GM21515 (cell line): Measurements from ENCODE around the gene TSHZ2.
"Not testable (repeated sequence)": the region's sequence is repeated elsewhere in the genome, so short reads cannot be mapped to it uniquely, and the experiment has no call there.

Experiments
- ATAC-seq: cut with Tn5 transposase; IDR thresholded peaks from one replicate; pipeline ENCODE4 v1.9.1; 2021; ENCODE audit not compliant: unreplicated experiment

Gene TSHZ2

GRCh38 chr20:53299831-53300230 is 327.7 kb downstream of the TSHZ2 start:
- ATAC-seq, result no peak

GRCh38 chr20:53301869-53302268 is 329.7 kb downstream of the TSHZ2 start:
- no peak for ATAC-seq

DNA sequence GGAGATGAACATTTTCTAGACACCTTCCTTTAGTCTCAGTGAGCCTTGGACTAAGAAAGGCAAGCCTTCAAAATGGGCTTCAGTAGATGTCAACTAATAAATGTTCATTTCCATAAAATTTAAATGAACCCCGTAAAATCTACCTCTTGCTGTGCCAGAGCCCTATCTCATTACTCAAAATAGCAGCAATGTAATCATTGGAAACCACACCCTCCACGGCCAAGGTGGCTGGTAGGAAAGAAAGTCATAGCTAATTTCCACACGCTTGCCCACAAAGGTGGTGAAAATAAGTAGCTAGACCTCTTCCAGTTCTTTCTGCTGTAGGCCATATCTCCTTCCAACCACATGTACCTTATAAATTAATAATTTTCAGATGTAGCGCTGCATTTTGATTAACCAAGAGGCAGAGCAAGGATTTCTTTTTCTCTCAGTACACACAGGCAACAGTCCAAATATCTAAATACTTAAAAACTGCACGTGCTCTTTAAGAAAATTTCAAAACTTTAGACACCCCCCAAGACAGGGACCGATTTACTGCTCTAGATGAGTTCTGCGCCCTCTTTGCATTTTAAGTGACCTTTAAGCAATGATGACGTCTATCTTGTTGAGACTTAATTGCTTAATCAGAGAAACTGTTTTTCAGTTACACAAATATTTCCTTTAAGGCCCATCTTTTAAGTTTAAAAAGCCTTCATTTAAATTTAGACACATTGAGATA is 330.7 kb downstream of the TSHZ2 start:
- no peak for ATAC-seq

DNA sequence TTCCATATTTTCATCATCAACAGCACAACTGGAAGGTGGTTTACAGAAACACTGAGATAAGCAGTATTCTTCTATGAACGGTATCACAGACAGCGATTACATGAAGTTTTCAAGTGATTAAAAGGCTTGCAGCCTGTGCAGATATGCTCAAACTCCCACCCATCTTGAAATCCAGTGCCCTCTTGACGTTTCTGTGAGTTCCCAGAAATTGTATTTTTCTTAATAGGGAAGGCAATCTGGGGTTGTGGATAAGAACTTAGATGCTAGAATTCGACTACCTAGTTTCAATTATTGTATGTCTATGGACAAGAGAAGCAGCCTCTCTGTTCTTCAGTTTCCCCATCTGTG is 331.2 kb downstream of the TSHZ2 start:
- ATAC-seq, result no peak

DNA sequence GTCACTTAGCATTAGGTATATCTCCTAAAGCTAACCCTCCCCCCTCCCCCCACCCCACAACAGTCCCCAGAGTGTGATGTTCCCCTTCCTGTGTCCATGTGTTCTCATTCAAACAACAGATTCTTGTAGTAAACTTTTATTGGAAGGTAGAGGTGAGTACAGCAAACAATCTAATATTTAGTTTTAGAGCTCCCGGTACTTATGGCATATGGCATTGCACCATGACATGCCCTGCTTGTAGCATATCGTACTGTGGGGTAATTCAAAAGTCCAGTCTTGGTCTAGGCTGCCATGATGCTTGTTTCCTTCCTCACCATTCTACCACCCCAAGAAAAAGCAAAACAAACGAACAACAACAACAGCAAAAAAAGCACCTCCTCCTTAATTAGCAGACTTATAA is 332.0 kb downstream of the TSHZ2 start:
- no peak for ATAC-seq

DNA sequence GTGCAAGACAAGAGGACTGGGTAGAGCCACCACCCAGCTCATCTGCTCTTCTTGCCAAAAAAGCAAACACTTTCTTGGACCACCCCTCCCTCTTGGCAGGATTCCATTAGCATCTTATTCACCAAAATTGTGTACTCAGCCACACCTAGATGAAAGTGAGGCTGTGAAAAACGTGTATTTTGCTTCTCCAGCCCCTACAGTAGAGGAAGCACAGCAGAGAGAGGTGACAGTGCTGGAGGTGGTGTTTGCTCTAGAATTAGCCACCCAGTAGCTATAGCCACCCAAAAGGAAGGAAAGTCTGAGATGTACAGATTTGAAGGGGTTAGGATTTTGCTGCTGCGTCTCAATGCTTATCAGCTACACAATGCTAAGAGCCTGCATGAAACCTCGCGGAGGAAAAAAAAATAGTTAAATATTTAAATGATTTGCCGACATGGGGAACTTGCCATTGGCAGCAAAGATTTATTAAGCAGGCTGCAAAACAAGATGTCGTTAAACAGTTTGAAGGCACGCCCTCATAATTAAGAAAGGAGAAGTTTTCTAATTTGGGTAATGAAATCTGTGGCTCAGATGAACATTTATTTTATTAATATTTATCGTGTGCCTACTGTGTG is 334.1 kb downstream of the TSHZ2 start:
- ATAC-seq, result no peak

DNA sequence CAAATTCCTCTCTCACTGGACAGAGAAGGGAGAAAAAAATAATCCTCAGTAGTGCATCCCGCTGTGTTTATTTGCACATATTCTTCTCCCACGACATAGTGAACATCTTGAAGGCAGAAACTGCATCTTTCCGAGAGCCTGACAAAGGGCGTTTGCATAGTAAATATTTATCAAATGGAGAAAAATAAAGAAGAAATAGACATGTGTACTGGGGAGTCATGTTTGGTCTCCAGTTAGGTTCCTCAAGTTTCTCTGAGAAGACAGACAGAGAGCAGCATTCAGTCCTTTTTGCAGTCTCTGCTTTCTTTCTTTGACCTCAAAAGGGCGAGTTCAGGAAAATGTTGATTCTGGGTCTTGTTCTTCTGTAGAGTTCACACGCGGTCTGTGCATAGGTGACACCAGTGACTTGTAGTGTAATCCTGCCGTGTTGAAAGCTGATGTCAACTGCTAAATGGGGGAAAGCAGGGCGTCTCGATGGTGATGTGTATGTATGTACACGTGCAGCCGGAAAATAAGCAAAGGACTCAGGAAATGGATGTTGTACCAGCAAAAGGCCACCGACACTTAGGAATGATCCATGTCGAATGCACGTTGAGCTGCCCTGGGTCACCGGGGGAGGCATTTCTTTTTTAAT is 335.9 kb downstream of the TSHZ2 start:
- no peak for ATAC-seq

DNA sequence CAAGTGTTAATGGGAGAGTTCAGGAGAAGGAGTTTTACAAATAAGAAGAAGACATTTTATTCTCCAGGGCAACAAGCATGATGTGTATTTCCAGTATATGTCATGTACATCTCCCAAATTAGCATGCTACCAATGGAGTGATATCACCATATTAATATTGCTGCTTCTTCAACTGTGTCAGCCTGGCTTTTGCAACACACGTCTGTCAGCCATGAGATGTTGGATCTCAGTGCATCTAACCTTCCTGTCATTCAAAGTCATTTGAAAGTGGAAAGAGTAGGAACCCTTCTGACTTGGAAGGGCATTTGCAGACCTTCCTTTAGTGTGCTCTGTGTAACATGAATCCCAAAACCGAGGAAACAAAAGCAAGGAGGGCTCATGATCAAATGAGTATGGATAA is 337.4 kb downstream of the TSHZ2 start:
- no peak for ATAC-seq

GRCh38 chr20:53312957-53313356 is 340.8 kb downstream of the TSHZ2 start:
- ATAC-seq, result no peak

DNA sequence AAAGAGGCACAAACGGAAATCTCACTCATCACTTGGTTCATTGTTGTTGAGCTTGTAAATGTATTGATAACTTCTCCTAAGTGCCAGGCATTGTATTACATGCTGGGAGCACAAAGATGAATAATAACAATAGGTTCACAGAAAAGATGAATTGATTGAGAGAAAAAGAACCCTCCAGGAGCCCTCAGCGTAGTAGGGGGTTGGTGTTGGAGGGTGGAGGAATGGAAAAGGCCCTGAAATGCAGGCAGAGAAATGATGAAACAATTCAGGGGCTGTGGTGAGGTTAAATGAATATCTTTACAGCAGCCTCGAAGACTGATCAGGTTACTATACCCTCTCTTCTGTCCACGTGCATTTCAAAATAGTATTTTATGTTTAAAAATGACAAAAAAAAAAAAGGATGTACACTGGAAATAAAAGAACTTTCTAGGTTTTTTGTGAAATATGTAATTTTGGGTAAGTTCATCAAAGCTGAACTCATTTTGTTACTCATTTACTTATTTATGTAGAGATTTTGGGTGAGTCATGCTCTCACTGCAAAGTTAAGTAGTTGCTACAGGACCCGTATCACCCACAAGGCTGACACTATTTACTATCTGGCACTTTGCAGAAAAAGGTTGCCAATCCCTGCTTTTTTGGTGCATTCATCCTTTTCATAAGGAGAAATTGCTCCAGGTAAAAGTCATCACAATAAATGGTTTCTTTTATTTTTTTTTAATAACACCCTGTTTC is 344.2 kb downstream of the TSHZ2 start:
- no peak for ATAC-seq

GRCh38 chr20:53319200-53319599 is 347.0 kb downstream of the TSHZ2 start:
- ATAC-seq, result no peak

DNA sequence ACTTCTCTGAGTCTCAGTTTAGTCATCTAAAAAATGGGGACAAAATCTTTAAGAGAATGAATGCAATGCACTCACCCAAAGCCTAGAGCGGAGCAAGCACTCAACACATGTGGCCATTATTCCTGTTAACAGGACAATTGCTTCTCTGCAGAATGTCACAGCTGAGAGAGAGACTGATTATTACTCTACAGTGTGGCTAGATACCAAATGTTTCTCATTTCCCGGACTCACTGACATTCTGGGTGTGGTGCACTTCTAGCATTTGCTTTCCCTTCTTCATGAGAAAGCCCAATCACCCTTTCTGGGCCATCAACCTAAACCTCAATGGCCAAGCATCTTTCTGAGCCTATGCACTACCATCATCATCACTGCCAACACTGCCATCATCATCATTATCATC is 347.6 kb downstream of the TSHZ2 start:
- ATAC-seq, result no peak

DNA sequence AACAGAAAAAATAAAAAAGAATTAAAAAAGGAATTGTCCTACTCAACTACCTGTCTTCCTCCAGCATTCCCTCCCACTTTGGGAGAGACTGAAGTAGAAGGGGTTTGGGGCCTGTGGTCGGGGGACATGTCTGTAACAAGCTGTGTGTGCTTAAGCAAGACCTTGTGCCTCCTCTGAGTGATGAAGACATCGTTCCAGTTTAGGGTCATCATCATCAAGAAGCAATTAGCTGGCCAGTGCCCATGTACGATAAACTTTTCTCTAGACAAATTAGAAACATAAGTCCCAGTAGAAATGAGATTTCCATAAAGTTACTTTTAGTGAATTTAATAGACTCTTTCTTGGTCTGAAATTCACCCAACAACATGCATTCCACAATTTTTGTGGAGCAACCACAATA is 348.5 kb downstream of the TSHZ2 start:
- ATAC-seq, result no peak

- no peak for ATAC-seq
Measured at GRCh38 chr20:53321596-53321995, 349.4 kb downstream of the TSHZ2 start.

GRCh38 chr20:53322651-53323050 is 350.5 kb downstream of the TSHZ2 start:
- no peak for ATAC-seq

DNA sequence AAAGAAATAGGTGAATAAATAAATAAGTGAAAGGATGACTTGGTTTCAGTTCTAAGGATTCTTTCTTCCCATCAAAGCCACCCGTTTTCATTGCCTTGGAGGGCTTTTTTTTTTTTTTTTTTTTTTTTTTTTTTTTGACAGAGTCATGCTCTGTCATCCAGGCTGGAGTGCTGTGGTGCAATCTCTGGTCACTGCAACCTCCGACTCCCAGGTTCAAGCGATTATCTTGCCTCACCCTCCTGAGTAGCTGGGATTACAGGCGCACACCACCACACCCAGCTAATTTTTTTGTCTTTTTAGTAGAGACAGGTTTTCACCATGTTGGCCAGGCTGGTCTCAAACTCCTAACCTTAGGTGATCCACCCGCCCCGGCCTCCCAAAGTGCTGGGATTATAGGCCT is 351.3 kb downstream of the TSHZ2 start:
- not testable (repeated sequence) for ATAC-seq

GRCh38 chr20:53324816-53325215 is 352.7 kb downstream of the TSHZ2 start:
- ATAC-seq, result no peak

GRCh38 chr20:53328961-53329360 is 356.8 kb downstream of the TSHZ2 start:
- no peak for ATAC-seq

- no peak for ATAC-seq
Measured at GRCh38 chr20:53329781-53330180, 357.6 kb downstream of the TSHZ2 start.

- no peak for ATAC-seq
Measured at GRCh38 chr20:53330601-53331140, 358.5 kb downstream of the TSHZ2 start.

DNA sequence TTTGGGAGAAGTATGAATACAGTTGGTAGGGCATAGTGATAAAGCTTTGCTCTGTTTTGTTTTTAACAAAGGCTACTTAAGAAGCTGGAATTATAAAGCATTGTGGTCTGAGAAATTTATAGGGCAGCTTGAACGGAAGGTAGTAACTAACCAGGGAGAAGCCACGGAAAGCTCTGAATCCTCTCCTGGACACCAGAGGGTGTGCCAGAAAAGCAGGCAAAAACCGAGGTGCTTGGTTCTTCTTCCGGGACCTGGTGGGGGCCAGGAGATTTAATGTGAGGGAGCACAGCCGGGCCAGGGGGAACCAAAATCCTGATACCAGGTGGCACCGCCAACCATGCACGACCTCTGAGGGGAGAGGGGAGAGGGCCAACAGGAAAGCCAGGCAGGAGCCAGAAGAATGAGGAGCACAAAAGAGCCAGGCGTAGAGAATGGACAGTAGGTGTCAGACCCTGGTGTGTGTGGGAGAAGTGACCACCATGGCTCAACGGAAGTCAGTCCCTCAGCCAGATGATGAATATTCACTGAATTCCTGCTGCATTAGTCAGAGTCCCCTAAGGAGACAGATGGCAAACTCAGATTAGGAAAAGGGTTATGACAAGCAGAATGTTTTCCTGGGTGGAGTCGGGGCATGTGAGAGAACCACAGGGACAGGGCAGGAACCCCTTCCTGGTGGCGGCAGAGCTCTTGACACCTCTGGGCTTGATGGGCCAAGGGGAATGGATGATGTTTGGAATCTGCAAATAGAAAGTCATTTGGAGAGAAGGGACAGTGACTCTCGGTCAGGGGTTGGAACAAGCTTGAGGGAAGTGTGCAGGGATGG is 359.2 kb downstream of the TSHZ2 start:
- ATAC-seq, result no peak
